ENCODE results near the gene PEPD.

- no peak for TF ChIP-seq MAZ (IDR thresholded peaks at IDR 0.05; ENCODE audit: borderline replicate concordance, low read depth, low read length)
- TF ChIP-seq CTCF (conservative IDR thresholded peaks at IDR 0.05; ENCODE audit: low read depth, low read length), result no peak
- no peak for TF ChIP-seq MAFK (IDR thresholded peaks at IDR 0.05; ENCODE audit: low read depth, low read length)
- no peak for TF ChIP-seq RFX5 (IDR thresholded peaks at IDR 0.05; ENCODE audit: low read depth, low read length)
- TF ChIP-seq, protein P1, sequence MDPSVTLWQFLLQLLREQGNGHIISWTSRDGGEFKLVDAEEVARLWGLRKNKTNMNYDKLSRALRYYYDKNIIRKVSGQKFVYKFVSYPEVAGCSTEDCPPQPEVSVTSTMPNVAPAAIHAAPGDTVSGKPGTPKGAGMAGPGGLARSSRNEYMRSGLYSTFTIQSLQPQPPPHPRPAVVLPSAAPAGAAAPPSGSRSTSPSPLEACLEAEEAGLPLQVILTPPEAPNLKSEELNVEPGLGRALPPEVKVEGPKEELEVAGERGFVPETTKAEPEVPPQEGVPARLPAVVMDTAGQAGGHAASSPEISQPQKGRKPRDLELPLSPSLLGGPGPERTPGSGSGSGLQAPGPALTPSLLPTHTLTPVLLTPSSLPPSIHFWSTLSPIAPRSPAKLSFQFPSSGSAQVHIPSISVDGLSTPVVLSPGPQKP (IDR thresholded peaks at IDR 0.05; ENCODE audit: borderline replicate concordance, low read depth, low read length), result no peak
- TF ChIP-seq CEBPB (IDR thresholded peaks at IDR 0.05; ENCODE audit: low read depth, low read length), result no peak
- no peak for TF ChIP-seq POLR2A (IDR thresholded peaks at IDR 0.05; ENCODE audit: low read depth, low read length)
- TF ChIP-seq MXI1 (IDR thresholded peaks at IDR 0.05; ENCODE audit: borderline replicate concordance, low read depth, low read length), result no peak
- no peak for TF ChIP-seq CHD1 (IDR thresholded peaks at IDR 0.05; ENCODE audit: low read depth, low read length)
- TF ChIP-seq BHLHE40 (IDR thresholded peaks at IDR 0.05; ENCODE audit: low read depth, low read length), result no peak
- no peak for TF ChIP-seq FOS (IDR thresholded peaks at IDR 0.05; ENCODE audit: low read depth, low read length)
- TF ChIP-seq RAD21 (IDR thresholded peaks at IDR 0.05; ENCODE audit: low read length), result no peak
- no peak for TF ChIP-seq USF2 (IDR thresholded peaks at IDR 0.05; ENCODE audit: low read depth, low read length)
- TF ChIP-seq RCOR1 (IDR thresholded peaks at IDR 0.05; ENCODE audit: insufficient replicate concordance, low read length), result no peak
Measured at GRCh38 chr19:33502521-33502920, 19.1 kb downstream of the PEPD start.
